HCT116 (cell line): ENCODE results near the gene MCF2L2. TPM values are rescaled to one million over a fixed set of nuclear protein-coding genes. Genes with fewer than 3 reads are reported as not detected.

ENCODE experiments used
- ATAC-seq: fragments of 200-7000 bp; cut with Tn5 transposase; 2 replicates; pipeline ENCODE4 v1.9.1; 2020; ENCODE audit warnings: mild to moderate bottlenecking, moderate library complexity
- BruUV-seq: library from RNA; stranded (reverse); fragments of 400-500 nt; replicated peaks from 2 replicates; lab custom pipeline; 2021; lab: Mats Ljungman, UMichigan
- CTCF ChIA-PET: fragments of 300-600 bp; sonication (Branson Sonifier 250); formaldehyde crosslinking; loops from one replicate; lab custom pipeline; 2021; ENCODE audit warnings: antibody characterized with exemption; lab: Charles Lee
- POLR2A ChIA-PET: fragments of 300-600, 350-600 bp; sonication (Branson Sonifier 250); formaldehyde crosslinking; loops from one replicate; lab custom pipeline; 2021; ENCODE audit warnings: antibody characterized with exemption; lab: Charles Lee
- RAD21 ChIA-PET, 2 experiments: fragments of 300-600 bp; sonication (Branson Sonifier 250); formaldehyde crosslinking; loops; one replicate each; lab custom pipeline; 2023; ENCODE audit warnings: low total read pairs in 2 of 2; ENCODE audit not compliant: uncharacterized antibody in 2 of 2, unreplicated experiment in 2 of 2, low non-redundant PET in 1 of 2; lab: Charles Lee
- DNase-seq: peaks from one replicate; pipeline ENCODE4 v3.0.0-alpha.2; 2010; ENCODE audit warnings: low read depth, low spot score
- H2AFZ ChIP-seq: fragments of 200-600 bp; shearing (Covaris generic), sonication (generic); 2 replicates; pipeline ENCODE4 v1.6.1; 2017; ENCODE audit warnings: low read depth, mixed run types, mixed read lengths, antibody characterized with exemption, low read length; ENCODE audit not compliant: poor library complexity, severe bottlenecking
- H3K27ac ChIP-seq: 2 replicates; pipeline ENCODE4 v1.5.1; 2012; ENCODE audit warnings: low read depth, low read length
- H3K27me3 ChIP-seq: fragments of 200-600 bp; sonication (generic); 2 replicates; pipeline ENCODE4 v1.6.1; 2016; ENCODE audit warnings: mixed run types, low read length, mixed read lengths; ENCODE audit not compliant: insufficient read depth
- H3K36me3 ChIP-seq, 2 experiments: fragments of 200-500 bp in 1 of 2; fragments of 200-600 bp in 1 of 2; sonication (Bioruptor generic) in 1 of 2; sonication (generic) in 1 of 2; 2 replicates each; pipeline versions ENCODE4 v1.5.1 to v1.6.1; 2014 to 2016; ENCODE audit warnings: low read length in 2 of 2, inconsistent platforms in 1 of 2, mixed read lengths in 1 of 2, mixed run types in 1 of 2; ENCODE audit not compliant: insufficient read depth in 2 of 2, control insufficient read depth in 1 of 2
- H3K4me1 ChIP-seq, 2 experiments: fragments of 200-600 bp in 1 of 2; sonication (generic) in 1 of 2; 2 replicates each; pipeline versions ENCODE4 v1.5.1 to v1.6.1; 2012 to 2017; ENCODE audit warnings: low read length in 2 of 2, inconsistent platforms in 1 of 2, mild to moderate bottlenecking in 1 of 2, mixed read lengths in 1 of 2, mixed run types in 1 of 2, moderate library complexity in 1 of 2; ENCODE audit not compliant: insufficient read depth in 2 of 2, control insufficient read depth in 1 of 2
- H3K4me2 ChIP-seq: fragments of 200-600 bp; sonication (generic); 2 replicates; pipeline ENCODE4 v1.6.1; 2017; ENCODE audit warnings: mixed run types, low read length, mixed read lengths
- H3K4me3 ChIP-seq, 2 experiments: fragments of 200-600 bp in 1 of 2; sonication (generic) in 1 of 2; replicated peaks in 1 of 2; 2 replicates each; pipeline ENCODE4 v1.5.1; 2011 to 2016; ENCODE audit warnings: low read length in 2 of 2, control low read depth in 1 of 2, low read depth in 1 of 2, mild to moderate bottlenecking in 1 of 2, mixed read lengths in 1 of 2, mixed run types in 1 of 2
- H3K79me2 ChIP-seq: fragments of 200-600 bp; sonication (generic); 2 replicates; pipeline ENCODE4 v1.6.1; 2017; ENCODE audit warnings: mild to moderate bottlenecking, mixed run types, low read length, moderate library complexity, mixed read lengths; ENCODE audit not compliant: insufficient read depth
- H3K9ac ChIP-seq: fragments of 200-600 bp; sonication (generic); 2 replicates; pipeline ENCODE4 v1.6.1; 2016; ENCODE audit warnings: low read length, mixed read lengths
- H3K9me2 ChIP-seq: fragments of 200-600 bp; sonication (generic), shearing (Covaris generic); 2 replicates; pipeline ENCODE4 v1.6.1; 2017; ENCODE audit warnings: mixed run types, mild to moderate bottlenecking, moderate library complexity; ENCODE audit not compliant: insufficient read depth
- H3K9me3 ChIP-seq, 2 experiments: fragments of 200-500 bp in 1 of 2; fragments of 200-600 bp in 1 of 2; sonication (Bioruptor generic) in 1 of 2; sonication (generic) in 1 of 2; 2 replicates each; pipeline ENCODE4 v1.6.1; 2014 to 2017; ENCODE audit warnings: low read length in 2 of 2, mixed read lengths in 2 of 2, inconsistent platforms in 1 of 2, low read depth in 1 of 2, mild to moderate bottlenecking in 1 of 2, mixed run types in 1 of 2, moderate library complexity in 1 of 2; ENCODE audit not compliant: control insufficient read depth in 1 of 2, insufficient read depth in 1 of 2
- H4K20me1 ChIP-seq: fragments of 200-600 bp; sonication (generic), shearing (Covaris generic); 2 replicates; pipeline ENCODE4 v1.6.1; 2017; ENCODE audit warnings: mixed run types, mild to moderate bottlenecking, moderate library complexity; ENCODE audit not compliant: insufficient read depth
- ATF3 ChIP-seq: IDR thresholded peaks from 2 replicates; pipeline ENCODE4 v1.6.1; 2012
- CBX3 ChIP-seq: IDR thresholded peaks from 2 replicates; pipeline ENCODE4 v1.6.1; 2012; ENCODE audit warnings: low read depth
- CTCF ChIP-seq, 3 experiments: fragments of 200-600 bp in 1 of 3; sonication (generic) in 1 of 3; IDR thresholded peaks in 2 of 3; conservative IDR thresholded peaks in 1 of 3; 2 replicates each; pipeline ENCODE4 v1.5.1; 2012 to 2017; ENCODE audit warnings: low read depth in 2 of 3, low read length in 2 of 3, antibody characterized with exemption in 1 of 3, borderline replicate concordance in 1 of 3, control low read depth in 1 of 3, mild to moderate bottlenecking in 1 of 3, mixed read lengths in 1 of 3, mixed run types in 1 of 3, moderate library complexity in 1 of 3; ENCODE audit not compliant: insufficient read depth in 1 of 3
- EGR1 ChIP-seq: IDR thresholded peaks from 2 replicates; pipeline ENCODE4 v1.6.1; 2012; ENCODE audit warnings: low read depth
- ELF1 ChIP-seq: IDR thresholded peaks from 2 replicates; pipeline ENCODE4 v1.6.1; 2012; ENCODE audit warnings: low read depth, borderline replicate concordance
- EZH2 ChIP-seq: fragments of 200-600 bp; sonication (generic); IDR thresholded peaks from 2 replicates; pipeline ENCODE4 v1.6.1; 2017; ENCODE audit warnings: antibody characterized with exemption, mixed run types
- FOSL1 ChIP-seq: IDR thresholded peaks from 2 replicates; pipeline ENCODE4 v1.6.1; 2012; ENCODE audit warnings: low read depth
- JUND ChIP-seq: IDR thresholded peaks from 2 replicates; pipeline ENCODE4 v1.6.1; 2012
- MAX ChIP-seq: IDR thresholded peaks from 2 replicates; pipeline ENCODE4 v1.6.1; 2012
- POLR2AphosphoS5 ChIP-seq: IDR thresholded peaks from 2 replicates; pipeline ENCODE4 v1.6.1; 2011; ENCODE audit warnings: mild to moderate bottlenecking, low read depth, low read length, moderate library complexity
- RAD21 ChIP-seq: IDR thresholded peaks from 2 replicates; pipeline ENCODE4 v1.6.1; 2012; ENCODE audit warnings: low read depth, mild to moderate bottlenecking
- REST ChIP-seq: IDR thresholded peaks from 2 replicates; pipeline ENCODE4 v1.6.1; 2012; ENCODE audit warnings: low read depth
- TCF7L2 ChIP-seq: IDR thresholded peaks from 2 replicates; pipeline ENCODE4 v1.7.0; 2011; ENCODE audit warnings: borderline replicate concordance, inconsistent platforms; ENCODE audit not compliant: insufficient read depth, insufficient read length; ENCODE audit errors: extremely low read depth
- YY1 ChIP-seq: IDR thresholded peaks from 2 replicates; pipeline ENCODE4 v1.6.1; 2011; ENCODE audit warnings: low read length, low read depth, moderate library complexity, mild to moderate bottlenecking; ENCODE audit not compliant: insufficient replicate concordance; ENCODE audit errors: extremely low read depth
- ZFX ChIP-seq: fragments of 450-650 bp; IDR thresholded peaks from 2 replicates; pipeline ENCODE4 v1.6.1; 2017
- ZNF274 ChIP-seq: fragments of 200-500 bp; sonication (Bioruptor generic); IDR thresholded peaks from 2 replicates; pipeline ENCODE4 v1.6.1; 2014; ENCODE audit warnings: mild to moderate bottlenecking, low read depth, low read length, inconsistent platforms
- intact Hi-C: fragments of 100-400 bp; cut with micrococcal nuclease; formaldehyde crosslinking; loops from 2 replicates; pipeline ENCODE4 v1.10.0; 2022
- total RNA-seq: library from RNA; stranded (reverse); gene quantifications from one replicate; pipeline ENCODE4 v1.2.1, GENCODE V29; 2021; ENCODE audit not compliant: unreplicated experiment

Gene MCF2L2
- total RNA-seq, 1 experiment from 2014 or later, result 1.5 TPM

- no peak for ATAC-seq
- CTCF ChIA-PET, result no interaction called here
- Histone ChIP-seq H3K4me1 (peaks cover 0 to 12% of the 10 kb centered on the region in 2 experiments; a peak in 2 of 4 replicates), H3K4me3 (no peak overlapping the region), H3K27me3 (no peaks in the 10 kb centered on the region), H3K4me2 (no peak overlapping the region), H3K9me2 (no peaks in the 10 kb centered on the region), H3K9ac (no peak overlapping the region), H3K9me3 (no peaks in the 10 kb centered on the region), H3K27ac (no peak overlapping the region), H4K20me1 (no peaks in the 10 kb centered on the region), H2AFZ (no peak overlapping the region), H3K36me3 (no peaks in the 10 kb centered on the region), H3K79me2 (no peaks in the 10 kb centered on the region)
- no peak for TF ChIP-seq MAX
- TF ChIP-seq RAD21, result no peak
- TF ChIP-seq FOSL1, result no peak
- TF ChIP-seq ATF3, result no peak
- no peak for TF ChIP-seq YY1
- no peak for TF ChIP-seq REST
- no peak for TF ChIP-seq JUND
- TF ChIP-seq CBX3, result no peak
- no peak for TF ChIP-seq ZNF274
- TF ChIP-seq ZFX, result no peak
- no peak for TF ChIP-seq ELF1
- no peak for TF ChIP-seq POLR2AphosphoS5
- TF ChIP-seq TCF7L2, result no peak
- TF ChIP-seq CTCF (IDR thresholded peaks at IDR 0.05 in 2 of 3, conservative IDR thresholded peaks at IDR 0.05 in 1 of 3; ENCODE audit: borderline replicate concordance in 1 of 3, insufficient read depth in 1 of 3, low read depth in 2 of 3, low read length in 2 of 3), result no peak
- TF ChIP-seq EGR1, result no peak
- TF ChIP-seq EZH2, result no peak
- no peak for DNase-seq
- POLR2A ChIA-PET, result no interaction called here
- intact Hi-C loops, result no loop called here
- BruUV-seq, result no TSS peak
- RAD21 ChIA-PET, result no interaction called here
Observed at GRCh38 chr3:183309276-183309675, 119.1 kb downstream of the MCF2L2 start.
